NCI-H1048 (cell line): ENCODE data around the gene BLOC1S4.

Source experiments
- DNase-seq: peaks from one replicate; lab custom pipeline; 2025; lab: John Stamatoyannopoulos, UW

Gene BLOC1S4

GRCh38 chr4:6692379-6692778, 23.6 kb upstream of the BLOC1S4 start:
- no peak for DNase-seq

- no peak for DNase-seq
Observed at GRCh38 chr4:6692806-6693205, 23.2 kb upstream of the BLOC1S4 start.

GRCh38 chr4:6693231-6694176, 22.5 kb upstream of the BLOC1S4 start, which contains the start of gene S100P:
TSS of gene S100P (plus strand) at chr4:6693878. CDS start at chr4:6693933, 55 bp downstream.
- no peak for DNase-seq

- no peak for DNase-seq
Observed at GRCh38 chr4:6694177-6694901, 21.6 kb upstream of the BLOC1S4 start.

GRCh38 chr4:6695660-6696610, 20.0 kb upstream of the BLOC1S4 start:
- no peak for DNase-seq

- no peak for DNase-seq
Observed at GRCh38 chr4:6696611-6697010, 19.4 kb upstream of the BLOC1S4 start.

- no peak for DNase-seq
Observed at GRCh38 chr4:6697131-6697530, 18.8 kb upstream of the BLOC1S4 start.

- DNase-seq: no peak
Observed at GRCh38 chr4:6699388-6699787, 16.6 kb upstream of the BLOC1S4 start.

GRCh38 chr4:6699903-6700302, 16.1 kb upstream of the BLOC1S4 start:
- DNase-seq: no peak

GRCh38 chr4:6701371-6701770, 14.6 kb upstream of the BLOC1S4 start:
- DNase-seq: no peak

- no peak for DNase-seq
Observed at GRCh38 chr4:6702761-6703160, 13.2 kb upstream of the BLOC1S4 start.

GRCh38 chr4:6703786-6704185, 12.2 kb upstream of the BLOC1S4 start:
- no peak for DNase-seq

- DNase-seq: no peak
Observed at GRCh38 chr4:6705646-6706045, 10.3 kb upstream of the BLOC1S4 start.

- DNase-seq: no peak
Observed at GRCh38 chr4:6706173-6706572, 9.8 kb upstream of the BLOC1S4 start.

- peak; percentile 87 for DNase-seq
Observed at GRCh38 chr4:6709230-6710114, 6.5 kb upstream of the BLOC1S4 start, which contains the start of gene MRFAP1L1. TSS of gene MRFAP1L1 (minus strand) at chr4:6709865. CDS start at chr4:6709629, 236 bp downstream.

GRCh38 chr4:6710282-6710681, 5.7 kb upstream of the BLOC1S4 start:
- no peak for DNase-seq

- DNase-seq: no peak
Observed at GRCh38 chr4:6710996-6711395, 5.0 kb upstream of the BLOC1S4 start.

- no peak for DNase-seq
Observed at GRCh38 chr4:6714954-6715353, 1.0 kb upstream of the BLOC1S4 start.

- DNase-seq: no peak
Observed at GRCh38 chr4:6715704-6716017, 313 bp upstream of the BLOC1S4 start.

- no peak for DNase-seq
Observed at GRCh38 chr4:6716958-6717655, 1.1 kb downstream of the BLOC1S4 start.
